Measurements from ENCODE around the gene DDX5. TPM values are rescaled to one million over a fixed set of nuclear protein-coding genes. Genes with fewer than 3 reads are reported as not detected.
A peak's percentile ranks its signal among the peaks of the same experiment; 100 is the strongest.

Gene DDX5
- total RNA-seq, 6 experiments from 2014 or later: 218 to 431 (median 344) TPM

GRCh38 chr17:64458756-64459155, 47.3 kb downstream of the DDX5 start:
- Histone ChIP-seq H3K27me3 (no peaks in the 10 kb centered on the region), H3K4me3 (no peak overlapping the region), H3K27ac (no peak overlapping the region), H3K4me1 (no peaks in the 10 kb centered on the region), H3K36me3 (no peaks in the 10 kb centered on the region), H3K9me3 (no peaks in the 10 kb centered on the region)
- ATAC-seq (no peak), DNase-seq (no peak)
- TF ChIP-seq CTCF (IDR thresholded peaks at IDR 0.05): no peak
- no peak for TF ChIP-seq POLR2A (IDR thresholded peaks at IDR 0.05)
- 50% methylated on average over 1 of the region's 8 CpGs for WGBS (ENCODE audit: insufficient coverage, low coverage, low lambda C conversion rate, missing lambda C conversion rate)
- intact Hi-C loops (cut with DNase I): no loop called here

- ATAC-seq (no peak), DNase-seq (no peak)
- Histone ChIP-seq H3K4me1 (no peaks in the 10 kb centered on the region), H3K4me3 (no peak overlapping the region), H3K27ac (no peak overlapping the region), H3K36me3 (no peaks in the 10 kb centered on the region), H3K27me3 (no peaks in the 10 kb centered on the region), H3K9me3 (no peaks in the 10 kb centered on the region)
- intact Hi-C loops (cut with DNase I): no loop called here
- 63% methylated on average over 4 of the region's 7 CpGs for WGBS (ENCODE audit: insufficient coverage, low coverage, low lambda C conversion rate, missing lambda C conversion rate)
- TF ChIP-seq POLR2A (IDR thresholded peaks at IDR 0.05) (no peak), CTCF (IDR thresholded peaks at IDR 0.05) (no peak)
Measured at GRCh38 chr17:64457156-64457555, 48.9 kb downstream of the DDX5 start.

GRCh38 chr17:64455993-64456885, 49.9 kb downstream of the DDX5 start:
- H3K27ac ChIP-seq: no peak overlapping the region
- no peak for DNase-seq
- H3K27me3 ChIP-seq: no peaks in the 10 kb centered on the region
- no peaks in the 10 kb centered on the region for H3K9me3 ChIP-seq
- intact Hi-C loops (cut with DNase I): no loop called here
- 56% methylated on average over 6 of the region's 8 CpGs for WGBS (ENCODE audit: insufficient coverage, low coverage, low lambda C conversion rate, missing lambda C conversion rate)
- no peaks in the 10 kb centered on the region for H3K36me3 ChIP-seq
- no peak overlapping the region for H3K4me3 ChIP-seq
- H3K4me1 ChIP-seq: no peaks in the 10 kb centered on the region
- ATAC-seq: peak in 3 of 4 donors; percentile 26 to 62 (median 54)
- TF ChIP-seq POLR2A (IDR thresholded peaks at IDR 0.05) (no peak), CTCF (IDR thresholded peaks at IDR 0.05) (no peak)

- Histone ChIP-seq H3K4me1 (no peaks in the 10 kb centered on the region), H3K4me3 (peak overlapping the region in 1 of 3 donors; percentile 16), H3K36me3 (no peaks in the 10 kb centered on the region), H3K9me3 (no peaks in the 10 kb centered on the region), H3K27me3 (no peaks in the 10 kb centered on the region), H3K27ac (peak overlapping the region in 2 of 3 donors; percentile 2 to 34)
- intact Hi-C loops (cut with DNase I): no loop called here
- DNase-seq (no peak), ATAC-seq (peak in 1 of 4 donors; percentile 16)
- TF ChIP-seq CTCF (IDR thresholded peaks at IDR 0.05) (no peak), POLR2A (IDR thresholded peaks at IDR 0.05) (no peak)
- 62% methylated on average over 3 of the region's 3 CpGs for WGBS (ENCODE audit: insufficient coverage, low coverage, low lambda C conversion rate, missing lambda C conversion rate)
Measured at GRCh38 chr17:64449545-64449944, 56.5 kb downstream of the DDX5 start.

All from right lobe of liver (tissue), 6 donors.